Adipocyte (in vitro differentiated cells): ENCODE results near the gene POMGNT2.
"Not testable (repeated sequence)": the region's sequence is repeated elsewhere in the genome, so short reads cannot be mapped to it uniquely, and the experiment has no call there.

Experiments
- DNase-seq: peaks from one replicate; pipeline ENCODE4 v3.0.0-alpha.2; 2015; ENCODE audit warnings: low read depth
- H3K27me3 ChIP-seq: replicated peaks from 2 replicates; pipeline ENCODE4 v1.7.0; 2013; ENCODE audit warnings: mild to moderate bottlenecking, low read length, moderate library complexity; ENCODE audit not compliant: control insufficient read depth, insufficient read depth
- H3K36me3 ChIP-seq: 2 replicates; pipeline ENCODE4 v1.7.0; 2013; ENCODE audit warnings: low read length, mild to moderate bottlenecking, moderate library complexity; ENCODE audit not compliant: control insufficient read depth, insufficient read depth, severe bottlenecking
- H3K4me1 ChIP-seq: 2 replicates; pipeline ENCODE4 v1.7.0; 2013; ENCODE audit warnings: mild to moderate bottlenecking, low read length, moderate library complexity; ENCODE audit not compliant: control insufficient read depth, insufficient read depth
- H3K4me3 ChIP-seq: 2 replicates; pipeline ENCODE4 v1.7.0; 2013; ENCODE audit warnings: mild to moderate bottlenecking, low read length, moderate library complexity
- H3K9ac ChIP-seq: 2 replicates; pipeline ENCODE4 v1.7.0; 2013; ENCODE audit warnings: mild to moderate bottlenecking, low read length, moderate library complexity
- H3K9me3 ChIP-seq: 2 replicates; pipeline ENCODE4 v1.7.0; 2013; ENCODE audit warnings: mild to moderate bottlenecking, low read length, moderate library complexity; ENCODE audit not compliant: control insufficient read depth

POMGNT2 gene

GRCh38 chr3:43074482-43074881 lies 31.4 kb downstream of the POMGNT2 start:
- DNase-seq: no peak
- Histone ChIP-seq H3K27me3 (no peaks in the 10 kb centered on the region), H3K36me3 (peaks cover 3% of the 10 kb centered on the region), H3K4me3 (no peak overlapping the region), H3K9ac (no peak overlapping the region), H3K9me3 (no peaks in the 10 kb centered on the region), H3K4me1 (peaks cover 35% of the 10 kb centered on the region)

- Histone ChIP-seq H3K27me3 (no peaks in the 10 kb centered on the region), H3K4me3 (no peak overlapping the region), H3K36me3 (no peaks in the 10 kb centered on the region), H3K9me3 (no peaks in the 10 kb centered on the region), H3K4me1 (peaks cover 35% of the 10 kb centered on the region), H3K9ac (no peak overlapping the region)
- no peak for DNase-seq
Measured at GRCh38 chr3:43073836-43074220, 32.1 kb downstream of the POMGNT2 start.

- Histone ChIP-seq H3K4me3 (no peak overlapping the region), H3K27me3 (no peaks in the 10 kb centered on the region), H3K9me3 (no peaks in the 10 kb centered on the region), H3K36me3 (no peaks in the 10 kb centered on the region), H3K9ac (no peak overlapping the region), H3K4me1 (peaks cover 35% of the 10 kb centered on the region)
- DNase-seq: no peak
Measured at GRCh38 chr3:43073116-43073835, 32.6 kb downstream of the POMGNT2 start.

- Histone ChIP-seq H3K9ac (no peak overlapping the region), H3K36me3 (no peaks in the 10 kb centered on the region), H3K4me1 (peaks cover 35% of the 10 kb centered on the region), H3K9me3 (no peaks in the 10 kb centered on the region), H3K27me3 (no peaks in the 10 kb centered on the region), H3K4me3 (no peak overlapping the region)
- no peak for DNase-seq
Measured at GRCh38 chr3:43072361-43072760, 33.5 kb downstream of the POMGNT2 start.

- Histone ChIP-seq H3K4me3 (no peak overlapping the region), H3K9me3 (no peaks in the 10 kb centered on the region), H3K9ac (no peak overlapping the region), H3K4me1 (peaks cover 25% of the 10 kb centered on the region), H3K36me3 (no peaks in the 10 kb centered on the region), H3K27me3 (no peaks in the 10 kb centered on the region)
- DNase-seq: no peak
Measured at GRCh38 chr3:43071313-43071893, 34.5 kb downstream of the POMGNT2 start.

GRCh38 chr3:43070670-43071069 lies 35.2 kb downstream of the POMGNT2 start:
- peaks cover 18% of the 10 kb centered on the region for H3K4me1 ChIP-seq
- not testable (repeated sequence) for H3K4me3 ChIP-seq, H3K9ac ChIP-seq, H3K36me3 ChIP-seq, DNase-seq, H3K27me3 ChIP-seq, H3K9me3 ChIP-seq

- no peaks in the 10 kb centered on the region for H3K4me1 ChIP-seq
- H3K36me3 ChIP-seq: no peaks in the 10 kb centered on the region
- DNase-seq: no peak
- no peaks in the 10 kb centered on the region for H3K27me3 ChIP-seq
- no peaks in the 10 kb centered on the region for H3K9me3 ChIP-seq
- H3K4me3 ChIP-seq: no peak overlapping the region
- H3K9ac ChIP-seq: no peak overlapping the region
Measured at GRCh38 chr3:43063114-43063513, 42.8 kb downstream of the POMGNT2 start.

- Histone ChIP-seq H3K4me3 (no peak overlapping the region), H3K9ac (no peak overlapping the region)
- no peak for DNase-seq
Measured at GRCh38 chr3:43062564-43063040, 43.3 kb downstream of the POMGNT2 start.

GRCh38 chr3:43062040-43062563 lies 43.8 kb downstream of the POMGNT2 start:
- DNase-seq: no peak
- Histone ChIP-seq H3K4me1 (no peaks in the 10 kb centered on the region), H3K4me3 (no peak overlapping the region), H3K36me3 (no peaks in the 10 kb centered on the region), H3K27me3 (no peaks in the 10 kb centered on the region), H3K9ac (no peak overlapping the region), H3K9me3 (no peaks in the 10 kb centered on the region)

More at GRCh38 chr3:43062564-43063040, 43.3 kb downstream of the POMGNT2 start:
- Histone ChIP-seq H3K27me3 (no peaks in the 10 kb centered on the region), H3K36me3 (no peaks in the 10 kb centered on the region), H3K9me3 (no peaks in the 10 kb centered on the region), H3K4me1 (no peaks in the 10 kb centered on the region)

- H3K4me3 ChIP-seq: no peak overlapping the region
- no peaks in the 10 kb centered on the region for H3K27me3 ChIP-seq
- no peaks in the 10 kb centered on the region for H3K36me3 ChIP-seq
- DNase-seq: no peak
- H3K4me1 ChIP-seq: no peaks in the 10 kb centered on the region
- H3K9ac ChIP-seq: no peak overlapping the region
- H3K9me3 ChIP-seq: no peaks in the 10 kb centered on the region
Measured at GRCh38 chr3:43061101-43061895, 44.6 kb downstream of the POMGNT2 start.

- DNase-seq: no peak
- Histone ChIP-seq H3K9ac (no peak overlapping the region), H3K4me3 (no peak overlapping the region), H3K4me1 (no peaks in the 10 kb centered on the region), H3K27me3 (peaks cover 7% of the 10 kb centered on the region), H3K36me3 (no peaks in the 10 kb centered on the region), H3K9me3 (no peaks in the 10 kb centered on the region)
Measured at GRCh38 chr3:43059456-43059855, 46.4 kb downstream of the POMGNT2 start.
